Stimulated activated effector memory CD8-positive, alpha-beta T cell treated with anti-CD3 and anti-CD28 coated beads, Interleukin-12 subunit alpha, Interleukin-12 subunit beta, amount 100 ng/mL, for 72 hours (primary cell): Measurements from ENCODE around the gene GAL3ST1.

ENCODE experiments used
- ATAC-seq: fragments of 150-1000 bp; cut with Tn5 transposase; 2 replicates; pipeline ENCODE4 v1.10.0; 2021
- DNase-seq, 2 donors: peaks; one replicate each; pipeline ENCODE4 v3.0.0; 2021 to 2022; ENCODE audit warnings: low spot score in 2 of 2
- H3K27ac Mint-ChIP-seq: one replicate; pipeline ENCODE4 v1.8.0; 2022; ENCODE audit warnings: mild to moderate bottlenecking, mixed read lengths
- H3K36me3 Mint-ChIP-seq: one replicate; pipeline ENCODE4 v1.8.0; 2022; ENCODE audit warnings: mild to moderate bottlenecking, mixed read lengths
- H3K4me1 Mint-ChIP-seq: one replicate; pipeline ENCODE4 v1.8.0; 2022; ENCODE audit warnings: mixed read lengths
- H3K4me3 Mint-ChIP-seq: one replicate; pipeline ENCODE4 v1.8.0; 2022; ENCODE audit warnings: mild to moderate bottlenecking, mixed read lengths
- H3K9me3 Mint-ChIP-seq: one replicate; pipeline ENCODE4 v1.8.0; 2022; ENCODE audit warnings: mixed read lengths

GAL3ST1 gene

GRCh38 chr22:30538280-30538679 is 36.2 kb downstream of the GAL3ST1 start:
- H3K4me3 Mint-ChIP-seq: no peak overlapping the region
- no peak overlapping the region for H3K27ac Mint-ChIP-seq
- DNase-seq (no peak), ATAC-seq (no peak)
- peaks cover 7% of the 10 kb centered on the region for H3K4me1 Mint-ChIP-seq
- H3K36me3 Mint-ChIP-seq: no peaks in the 10 kb centered on the region
- H3K9me3 Mint-ChIP-seq: no peaks in the 10 kb centered on the region

DNA sequence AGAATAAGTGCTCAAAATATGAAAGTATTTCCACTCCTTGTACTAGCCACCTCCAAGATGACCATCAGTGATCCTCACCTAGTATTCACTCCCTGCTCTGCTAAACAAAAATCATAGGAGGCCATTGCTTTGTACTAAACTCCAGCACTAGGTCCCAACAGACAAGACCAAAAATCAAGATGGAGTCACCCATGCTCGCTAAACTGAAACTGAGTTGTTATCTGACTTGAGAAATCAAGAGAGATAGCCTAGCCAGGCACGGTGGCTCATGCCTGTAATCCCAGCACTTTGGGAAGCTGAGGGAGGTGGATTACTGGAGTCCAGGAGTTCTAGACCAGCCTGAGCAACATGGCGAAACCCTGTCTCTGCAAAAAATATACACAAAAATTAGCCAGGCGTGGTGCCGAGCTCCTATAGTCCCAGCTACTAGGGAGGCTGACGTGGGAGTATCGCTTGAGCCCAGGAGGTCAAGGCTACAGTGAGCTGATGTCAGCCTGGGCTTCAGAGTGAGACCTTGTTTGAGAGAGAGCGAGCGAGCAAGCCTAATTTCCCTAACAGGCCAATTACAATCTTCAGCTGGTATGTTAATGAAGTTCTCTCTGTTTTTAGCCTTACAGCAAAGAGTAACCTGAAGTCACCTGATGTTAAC is 37.3 kb downstream of the GAL3ST1 start:
- Mint-ChIP-seq H3K36me3 (no peaks in the 10 kb centered on the region), H3K9me3 (no peaks in the 10 kb centered on the region), H3K4me1 (peaks cover 7% of the 10 kb centered on the region), H3K27ac (no peak overlapping the region), H3K4me3 (no peak overlapping the region)
- DNase-seq (no peak), ATAC-seq (no peak)

- H3K36me3 Mint-ChIP-seq: no peaks in the 10 kb centered on the region
- H3K4me1 Mint-ChIP-seq: peaks cover 7% of the 10 kb centered on the region
- H3K9me3 Mint-ChIP-seq: no peaks in the 10 kb centered on the region
- no peak overlapping the region for H3K4me3 Mint-ChIP-seq
- DNase-seq (no peak), ATAC-seq (no peak)
- H3K27ac Mint-ChIP-seq: no peak overlapping the region
These were observed 39.3 kb downstream of the GAL3ST1 start for GRCh38 chr22:30535182-30535581.

DNA sequence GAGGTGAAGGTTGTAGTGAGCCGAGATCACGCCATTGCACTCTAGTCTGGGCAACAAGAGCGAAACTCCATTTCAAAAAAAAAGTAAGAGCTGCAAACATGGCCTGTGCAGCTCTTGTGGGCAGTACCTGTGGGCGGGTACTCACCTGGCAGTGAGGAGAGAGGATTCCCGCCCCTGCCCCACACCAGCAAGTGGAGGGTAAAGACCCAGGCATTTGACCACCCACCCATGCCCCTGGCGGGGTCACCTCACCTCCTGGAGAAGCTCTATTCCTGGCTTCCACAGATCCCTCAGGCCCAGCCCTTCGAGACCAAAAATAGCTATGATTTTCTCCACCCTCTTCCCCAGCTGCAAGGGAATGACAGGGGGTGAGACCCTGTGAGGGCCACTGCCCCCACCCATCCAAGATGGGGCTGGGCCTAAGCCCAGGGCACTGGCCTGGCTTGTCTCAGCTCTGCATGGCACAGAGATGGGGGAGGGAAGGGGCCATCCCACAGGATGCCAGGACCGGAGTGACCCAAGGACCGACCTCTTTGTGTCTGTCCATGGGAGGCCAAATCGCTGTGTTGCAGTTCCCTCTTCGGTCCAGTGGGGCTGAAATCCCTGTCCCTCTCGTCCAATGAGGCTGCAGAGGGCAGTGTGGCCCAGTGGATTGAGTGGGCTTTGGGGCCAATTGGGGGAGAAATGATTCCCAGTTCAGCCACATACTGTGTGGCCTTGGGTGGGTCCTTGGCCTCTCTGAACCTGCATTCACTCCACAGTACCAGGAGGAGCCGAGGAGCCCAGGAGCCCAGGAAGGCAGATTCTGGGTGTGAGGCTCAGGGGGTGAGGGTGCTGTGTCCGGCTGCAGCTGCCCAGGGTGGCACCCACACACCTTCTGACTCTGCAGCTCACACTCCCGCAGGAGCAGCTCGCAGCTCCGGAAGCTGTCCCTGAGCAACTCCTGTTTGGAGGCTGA is 42.5 kb downstream of the GAL3ST1 start:
- no peak overlapping the region for H3K4me3 Mint-ChIP-seq
- peaks cover 7% of the 10 kb centered on the region for H3K4me1 Mint-ChIP-seq
- no peak for DNase-seq
- peak; percentile 39 for ATAC-seq
- H3K36me3 Mint-ChIP-seq: no peaks in the 10 kb centered on the region
- no peaks in the 10 kb centered on the region for H3K9me3 Mint-ChIP-seq
- H3K27ac Mint-ChIP-seq: no peak overlapping the region

DNA sequence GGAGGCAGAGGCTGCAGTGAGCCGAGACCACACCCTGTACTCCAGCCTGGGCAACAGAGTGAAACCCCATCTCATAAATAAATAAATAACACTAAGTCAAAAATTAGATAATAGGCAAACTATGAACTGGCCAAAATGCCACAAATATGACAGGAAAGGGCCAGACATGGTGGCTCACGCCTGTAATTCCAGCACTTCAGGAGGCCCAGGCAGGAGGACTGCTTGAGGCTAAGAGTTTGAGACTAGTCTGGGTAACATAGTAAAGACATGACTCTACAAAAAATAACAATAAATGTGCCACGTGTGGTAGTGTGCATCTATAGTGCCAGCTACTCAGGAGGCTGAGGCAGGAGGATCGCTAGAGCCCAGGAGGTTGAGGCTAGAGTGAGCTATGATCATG is 47.8 kb downstream of the GAL3ST1 start:
- ATAC-seq: no peak
- no peak overlapping the region for H3K4me3 Mint-ChIP-seq
- no peak overlapping the region for H3K27ac Mint-ChIP-seq
- H3K4me1 Mint-ChIP-seq: no peaks in the 10 kb centered on the region
- H3K9me3 Mint-ChIP-seq: no peaks in the 10 kb centered on the region
- no peaks in the 10 kb centered on the region for H3K36me3 Mint-ChIP-seq
- DNase-seq: no peak

GRCh38 chr22:30523646-30524489 is 50.6 kb downstream of the GAL3ST1 start:
- DNase-seq (no peak), ATAC-seq (no peak)
- Mint-ChIP-seq H3K4me3 (no peak overlapping the region), H3K27ac (no peak overlapping the region), H3K4me1 (no peaks in the 10 kb centered on the region), H3K9me3 (no peaks in the 10 kb centered on the region), H3K36me3 (no peaks in the 10 kb centered on the region)

DNA sequence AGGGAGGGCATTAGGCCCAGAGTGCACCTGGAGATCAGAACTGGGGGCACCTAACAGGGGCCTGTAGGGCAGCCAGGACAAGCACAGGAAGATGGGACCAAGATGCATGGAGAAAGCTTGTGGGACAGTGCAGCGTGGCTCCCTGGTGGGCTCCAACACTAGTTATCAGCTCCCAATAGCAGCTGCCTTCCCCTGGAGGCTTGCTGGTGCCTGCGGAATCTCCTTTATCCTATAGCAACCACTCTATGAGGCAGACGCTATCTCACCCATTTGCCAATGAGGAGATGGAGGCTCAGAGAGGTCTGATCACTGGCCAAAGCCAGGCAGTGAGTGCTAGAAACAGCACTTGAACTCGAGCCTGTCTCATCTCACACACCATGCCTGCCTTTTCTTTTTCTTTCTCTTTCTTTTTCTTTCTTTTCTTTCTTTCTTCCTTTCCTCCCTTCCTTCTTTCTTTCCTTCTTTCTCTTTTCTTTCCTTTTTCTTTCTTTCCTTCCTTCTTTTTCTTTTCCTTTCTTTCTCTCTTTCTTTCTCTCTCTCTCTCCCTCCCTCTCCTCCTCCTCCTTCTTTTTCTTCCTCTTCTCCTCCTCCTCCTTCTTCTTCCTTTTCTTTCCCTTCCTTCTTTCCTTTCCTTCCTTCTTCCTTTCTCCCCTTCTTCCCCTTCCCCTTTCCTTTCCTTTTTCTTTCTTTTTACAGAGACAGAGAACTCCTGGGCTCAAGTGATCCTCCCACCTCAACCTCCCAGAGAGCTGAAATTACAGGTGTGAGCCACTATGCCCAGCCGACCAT is 52.9 kb downstream of the GAL3ST1 start:
- no peak for ATAC-seq

GRCh38 chr22:30519842-30520425 is 54.5 kb downstream of the GAL3ST1 start:
- DNase-seq (no peak), ATAC-seq (no peak)
- Mint-ChIP-seq H3K9me3 (no peaks in the 10 kb centered on the region), H3K36me3 (no peaks in the 10 kb centered on the region), H3K4me3 (no peak overlapping the region), H3K4me1 (no peaks in the 10 kb centered on the region), H3K27ac (no peak overlapping the region)

More for the DNA sequence above, 52.9 kb downstream of the GAL3ST1 start:
- no peak overlapping the region for H3K27ac Mint-ChIP-seq
- no peak for DNase-seq
- no peak overlapping the region for H3K4me3 Mint-ChIP-seq
- H3K4me1 Mint-ChIP-seq: no peaks in the 10 kb centered on the region
- no peaks in the 10 kb centered on the region for H3K36me3 Mint-ChIP-seq
- H3K9me3 Mint-ChIP-seq: no peaks in the 10 kb centered on the region

DNA sequence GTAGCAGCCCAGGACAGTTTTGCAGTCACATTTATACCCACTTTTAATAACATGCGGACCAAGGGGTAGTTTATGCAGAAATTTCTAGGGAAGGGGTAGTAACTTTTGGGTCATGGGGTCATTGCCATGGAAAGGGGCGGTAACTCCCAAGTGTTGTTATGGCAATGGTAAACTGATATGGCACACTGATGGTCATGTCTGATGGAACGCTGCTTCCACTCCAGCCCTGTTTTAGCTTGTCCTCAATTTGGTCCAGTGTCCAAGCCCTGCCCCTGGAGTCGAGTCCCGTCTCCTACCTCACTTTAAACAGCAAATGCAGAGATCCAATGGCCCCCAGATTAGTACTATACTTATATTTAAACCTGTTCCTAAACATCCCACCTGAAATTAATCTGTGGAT is 57.7 kb downstream of the GAL3ST1 start:
- no peaks in the 10 kb centered on the region for H3K4me1 Mint-ChIP-seq
- no peaks in the 10 kb centered on the region for H3K9me3 Mint-ChIP-seq
- DNase-seq (no peak), ATAC-seq (no peak)
- no peak overlapping the region for H3K27ac Mint-ChIP-seq
- no peak overlapping the region for H3K4me3 Mint-ChIP-seq
- H3K36me3 Mint-ChIP-seq: no peaks in the 10 kb centered on the region

GRCh38 chr22:30516273-30516672 is 58.2 kb downstream of the GAL3ST1 start:
- H3K4me1 Mint-ChIP-seq: no peaks in the 10 kb centered on the region
- no peaks in the 10 kb centered on the region for H3K36me3 Mint-ChIP-seq
- H3K27ac Mint-ChIP-seq: no peak overlapping the region
- ATAC-seq: no peak
- no peaks in the 10 kb centered on the region for H3K9me3 Mint-ChIP-seq
- H3K4me3 Mint-ChIP-seq: no peak overlapping the region
- DNase-seq: no peak

GRCh38 chr22:30514252-30514651 is 60.2 kb downstream of the GAL3ST1 start:
- Mint-ChIP-seq H3K27ac (peak overlapping the region; percentile 38), H3K4me3 (no peak overlapping the region), H3K4me1 (no peaks in the 10 kb centered on the region), H3K9me3 (no peaks in the 10 kb centered on the region), H3K36me3 (no peaks in the 10 kb centered on the region)
- ATAC-seq (no peak), DNase-seq (no peak)

GRCh38 chr22:30513462-30513861 is 61.0 kb downstream of the GAL3ST1 start:
- H3K4me1 Mint-ChIP-seq: no peaks in the 10 kb centered on the region
- DNase-seq (no peak), ATAC-seq (no peak)
- no peak overlapping the region for H3K4me3 Mint-ChIP-seq
- no peaks in the 10 kb centered on the region for H3K9me3 Mint-ChIP-seq
- no peak overlapping the region for H3K27ac Mint-ChIP-seq
- no peaks in the 10 kb centered on the region for H3K36me3 Mint-ChIP-seq

- Mint-ChIP-seq H3K4me1 (no peaks in the 10 kb centered on the region), H3K36me3 (no peaks in the 10 kb centered on the region), H3K27ac (no peak overlapping the region), H3K4me3 (no peak overlapping the region), H3K9me3 (no peaks in the 10 kb centered on the region)
- no peak for ATAC-seq
- DNase-seq: no peak
These were observed 62.6 kb downstream of the GAL3ST1 start for GRCh38 chr22:30511911-30512310.

- DNase-seq (no peak), ATAC-seq (no peak)
- H3K4me3 Mint-ChIP-seq: no peak overlapping the region
- no peaks in the 10 kb centered on the region for H3K9me3 Mint-ChIP-seq
- no peaks in the 10 kb centered on the region for H3K36me3 Mint-ChIP-seq
- no peaks in the 10 kb centered on the region for H3K4me1 Mint-ChIP-seq
- no peak overlapping the region for H3K27ac Mint-ChIP-seq
These were observed 63.4 kb downstream of the GAL3ST1 start for GRCh38 chr22:30511109-30511508.
